Left renal pelvis (tissue), 4 donors: ENCODE measurements around the gene ARRDC3. TPM values are rescaled to one million over a fixed set of nuclear protein-coding genes. Genes with fewer than 3 reads are reported as not detected.

Source experiments
- DNase-seq, 4 donors: peaks; one replicate each; pipeline ENCODE4 v3.0.0-alpha.2; 2013; ENCODE audit warnings: low read depth in 4 of 4, low spot score in 3 of 4
- polyA plus RNA-seq, 4 donors: library from polyadenylated mRNA; unstranded; fragments of 120-200 nt; gene quantifications; one replicate each; pipeline ENCODE4 v1.2.1, GENCODE V29; 2013; ENCODE audit not compliant: insufficient read length in 4 of 4

ARRDC3 gene
- polyA plus RNA-seq, 4 donors, result 78.5 to 198 (median 144) TPM

DNA sequence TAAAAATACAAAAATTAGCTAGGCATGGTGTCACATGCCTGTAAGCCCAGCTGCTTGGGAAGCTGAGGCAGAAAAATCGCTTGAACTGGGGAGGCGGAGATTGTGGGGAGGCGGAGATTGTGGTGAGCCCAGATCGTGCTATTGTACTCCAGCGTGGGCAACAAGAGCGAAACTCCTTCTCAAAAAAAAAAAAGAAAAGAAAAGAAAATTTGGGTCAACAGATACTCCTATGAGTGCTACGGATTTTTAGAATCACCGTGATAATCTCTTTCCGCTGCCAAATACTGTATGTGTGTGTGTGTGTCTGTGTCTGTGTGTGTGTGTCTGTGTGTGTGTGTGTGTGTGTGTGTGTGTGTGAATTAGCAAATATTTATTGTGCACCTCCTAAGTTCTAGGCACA is 64.4 kb downstream of the ARRDC3 start:
- DNase-seq, result no peak
